Cortex of kidney (tissue), 1 donor: Measurements from ENCODE around the gene MAGI3.
"Not testable (repeated sequence)": the region's sequence is repeated elsewhere in the genome, so short reads cannot be mapped to it uniquely, and the experiment has no call there.

ENCODE experiments used
- DNase-seq: peaks from one replicate; lab custom pipeline; 2025; lab: John Stamatoyannopoulos, UW

Gene MAGI3

DNA sequence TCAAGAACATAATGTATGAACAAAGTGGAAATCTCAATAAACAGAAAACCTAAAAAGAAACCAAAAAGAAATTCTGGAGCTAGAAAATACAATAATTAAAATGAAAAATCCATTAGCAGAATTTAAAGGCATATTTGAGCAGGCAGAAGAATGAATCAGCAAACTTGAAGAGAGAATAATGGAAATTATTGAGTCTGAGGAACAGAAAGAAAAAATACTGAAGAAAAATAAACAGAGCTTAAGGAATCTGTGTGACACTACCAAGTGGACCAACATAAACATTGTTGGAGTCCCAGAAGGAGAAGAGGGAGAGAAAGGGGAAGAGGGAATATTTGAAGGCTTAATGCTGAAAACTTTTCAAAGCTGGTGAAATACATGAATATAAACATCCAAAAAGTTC lies 54.5 kb downstream of the MAGI3 start:
- DNase-seq = no peak

DNA sequence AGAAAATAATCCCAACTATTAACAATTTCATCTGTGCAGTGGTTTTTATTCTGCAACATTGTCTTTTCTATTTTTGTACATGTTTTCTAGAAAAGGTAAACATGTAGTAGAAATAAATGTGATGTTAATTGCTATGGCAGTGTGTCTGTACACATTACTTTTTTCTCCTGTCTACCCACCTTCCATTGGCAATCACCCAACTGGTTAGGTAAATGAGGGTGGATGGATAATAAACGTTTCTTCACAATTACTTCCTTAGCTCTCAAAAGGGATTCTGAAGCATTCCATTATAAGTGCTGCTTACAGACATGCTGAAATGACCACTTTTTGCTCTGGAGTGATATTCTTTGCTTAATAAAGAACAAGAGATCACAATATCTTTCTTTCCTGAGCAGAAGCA lies 61.4 kb downstream of the MAGI3 start:
- DNase-seq = no peak

DNA sequence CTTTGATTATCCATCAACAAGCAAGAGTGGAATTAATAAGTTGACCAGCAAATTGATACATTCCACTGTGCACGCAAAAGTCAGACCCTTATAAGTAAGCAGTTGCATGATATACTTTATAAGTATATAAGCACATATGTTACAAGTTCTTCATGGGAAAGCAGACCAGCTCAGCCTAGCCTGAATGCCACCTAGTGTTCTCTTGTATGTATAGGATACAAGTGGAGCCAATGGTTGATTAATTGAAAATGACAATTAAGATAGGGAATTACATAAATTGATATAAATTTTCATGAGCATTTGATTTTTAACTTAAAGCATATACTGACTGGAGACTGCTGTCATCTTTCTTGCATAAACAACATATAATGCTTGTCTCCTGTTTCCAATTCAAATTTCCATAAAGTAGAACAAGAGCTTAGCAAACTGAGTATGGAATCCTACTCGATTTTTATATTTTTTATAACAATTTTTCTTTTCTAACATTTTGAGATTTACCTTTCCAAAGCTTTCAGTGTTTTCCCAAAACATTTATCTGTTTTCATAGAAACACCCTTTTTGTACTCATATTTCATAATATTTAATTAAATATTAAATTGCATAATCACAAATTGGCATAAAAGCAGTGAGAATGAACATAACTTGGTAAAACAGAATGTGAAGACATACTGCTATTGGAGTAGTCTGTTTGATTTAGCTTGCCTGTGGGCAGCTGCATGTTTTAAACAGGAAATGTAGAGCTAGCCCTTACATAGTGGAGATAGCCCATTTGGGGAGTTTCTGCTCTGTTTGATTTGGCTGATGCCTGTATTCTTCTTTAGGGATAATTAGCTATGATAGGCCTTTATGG lies 62.8 kb downstream of the MAGI3 start:
- no peak for DNase-seq

DNA sequence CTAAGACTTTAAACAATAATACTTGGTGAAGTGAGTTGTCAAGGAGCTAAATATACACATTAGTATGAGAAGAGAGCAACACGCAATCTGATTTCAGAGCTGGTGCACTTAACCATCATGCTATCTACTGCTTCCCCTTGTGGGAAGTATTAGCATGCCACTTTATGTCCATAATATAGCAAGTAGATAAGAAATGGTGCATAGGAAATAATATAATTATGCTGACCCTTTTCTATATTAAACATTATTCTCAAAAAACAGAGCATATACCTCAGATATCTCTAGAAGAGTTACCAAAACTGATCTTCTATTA lies 63.4 kb downstream of the MAGI3 start:
- no peak for DNase-seq

DNA sequence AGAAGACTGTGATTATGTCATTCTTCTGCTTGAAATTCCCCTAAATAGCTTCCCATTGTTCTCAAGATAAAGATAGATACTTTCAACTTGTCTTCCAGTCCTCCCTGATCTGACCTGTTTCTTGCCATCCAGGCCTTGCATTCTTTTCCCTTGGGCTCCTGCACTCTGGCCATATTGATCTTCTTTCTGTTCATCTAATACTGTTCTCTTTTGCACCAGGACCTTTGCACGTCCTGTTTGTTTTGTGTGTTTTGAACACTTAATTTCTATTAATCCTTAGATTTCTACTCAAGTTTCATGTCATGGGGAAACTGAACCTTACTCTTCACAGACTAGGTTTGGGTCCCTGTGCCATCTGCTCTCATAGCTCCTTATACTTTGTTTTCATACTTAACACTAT lies 65.1 kb downstream of the MAGI3 start:
- no peak for DNase-seq

DNA sequence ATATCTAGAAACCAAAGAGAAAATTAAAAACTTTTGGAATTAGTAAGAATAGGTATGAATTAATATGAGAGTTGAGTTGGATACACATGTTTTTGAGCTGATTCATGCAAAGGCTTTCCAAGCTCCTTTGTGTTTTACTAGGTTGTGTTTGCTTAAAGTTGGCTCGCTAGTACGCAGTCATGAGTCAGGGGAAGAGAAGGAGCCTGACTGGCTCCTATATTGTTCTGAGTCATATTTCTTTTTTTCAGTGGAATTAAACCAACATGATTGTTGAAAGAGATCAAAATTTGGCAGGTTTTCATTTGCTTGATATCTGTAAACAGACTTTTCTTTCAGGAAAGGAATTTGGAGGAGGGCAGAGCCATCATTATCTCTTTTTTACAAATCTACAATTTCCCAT lies 66.7 kb downstream of the MAGI3 start:
- no peak for DNase-seq

DNA sequence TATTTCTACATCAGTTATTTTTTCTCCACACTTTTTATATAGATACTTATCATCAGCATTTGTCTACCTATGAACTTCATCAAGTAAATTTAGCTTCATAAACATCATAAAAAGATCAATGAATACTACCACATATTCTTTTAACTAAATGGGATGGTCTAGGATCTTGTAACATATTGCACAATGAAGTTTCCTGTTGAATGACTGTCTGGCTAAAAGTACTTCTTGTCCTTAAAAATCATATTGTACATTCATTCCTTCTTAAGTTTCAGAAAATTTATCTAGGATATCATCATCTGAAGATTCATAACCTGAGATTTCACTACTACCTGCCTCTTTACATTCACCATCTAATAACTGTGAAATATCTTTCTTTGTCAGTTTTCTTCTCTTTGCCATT lies 69.0 kb downstream of the MAGI3 start:
- DNase-seq = no peak

DNA sequence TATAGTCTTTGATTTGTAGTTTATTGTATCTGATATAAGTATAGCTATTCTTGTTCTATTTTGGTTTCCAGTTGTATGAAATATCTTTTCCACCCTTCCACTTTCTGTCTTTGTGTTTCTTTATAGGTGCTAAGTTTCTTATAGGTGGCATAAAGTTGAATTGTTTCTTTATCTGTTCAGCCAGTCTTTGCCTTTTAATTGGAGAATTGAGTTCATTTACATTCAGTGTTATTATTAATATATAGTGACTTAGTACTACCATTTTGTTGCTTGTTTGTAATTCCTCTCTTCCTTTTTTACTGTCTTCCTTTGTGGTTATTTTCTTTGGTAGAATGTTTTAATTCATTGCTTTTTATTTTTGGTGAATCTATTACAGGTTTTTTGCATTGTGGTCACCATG lies 77.7 kb downstream of the MAGI3 start:
- no peak for DNase-seq

DNA sequence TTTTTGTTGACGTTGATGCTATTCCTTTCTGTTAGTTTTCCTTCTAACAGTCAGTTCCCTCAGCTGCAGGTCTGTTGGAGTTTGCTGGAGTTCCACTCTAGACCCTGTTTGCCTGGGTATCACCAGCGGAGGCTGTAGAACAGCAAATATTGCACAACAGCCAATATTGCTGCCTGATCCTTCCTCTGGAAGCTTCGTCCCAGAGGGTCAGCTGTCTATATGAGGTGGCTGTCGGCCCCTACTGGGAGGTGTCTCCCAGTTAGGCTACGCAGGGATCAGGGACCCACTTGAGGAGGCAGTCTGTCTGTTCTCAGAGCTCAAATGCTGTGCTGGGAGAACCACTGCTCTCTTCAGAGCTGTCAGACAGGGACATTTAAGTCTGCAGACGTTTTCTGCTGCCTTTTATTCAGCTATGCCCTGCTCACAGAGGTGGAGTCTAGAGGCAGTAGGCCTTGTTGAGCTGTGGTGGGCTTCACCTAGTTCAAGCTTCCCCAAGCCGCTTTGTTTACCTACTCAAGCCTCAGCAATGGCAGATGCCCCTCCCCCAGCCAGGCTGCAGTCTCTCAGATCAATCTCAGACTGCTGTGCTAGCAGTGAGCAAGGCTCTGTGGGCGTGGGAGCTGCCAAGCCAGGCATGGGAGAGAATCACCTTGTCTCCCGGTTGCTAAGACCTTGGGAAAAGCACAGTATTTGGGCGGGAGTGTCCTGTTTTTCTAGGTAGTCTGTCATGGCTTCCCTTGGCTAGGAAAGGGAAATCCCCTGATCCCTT lies 88.3 kb downstream of the MAGI3 start:
- not testable (repeated sequence) for DNase-seq

DNA sequence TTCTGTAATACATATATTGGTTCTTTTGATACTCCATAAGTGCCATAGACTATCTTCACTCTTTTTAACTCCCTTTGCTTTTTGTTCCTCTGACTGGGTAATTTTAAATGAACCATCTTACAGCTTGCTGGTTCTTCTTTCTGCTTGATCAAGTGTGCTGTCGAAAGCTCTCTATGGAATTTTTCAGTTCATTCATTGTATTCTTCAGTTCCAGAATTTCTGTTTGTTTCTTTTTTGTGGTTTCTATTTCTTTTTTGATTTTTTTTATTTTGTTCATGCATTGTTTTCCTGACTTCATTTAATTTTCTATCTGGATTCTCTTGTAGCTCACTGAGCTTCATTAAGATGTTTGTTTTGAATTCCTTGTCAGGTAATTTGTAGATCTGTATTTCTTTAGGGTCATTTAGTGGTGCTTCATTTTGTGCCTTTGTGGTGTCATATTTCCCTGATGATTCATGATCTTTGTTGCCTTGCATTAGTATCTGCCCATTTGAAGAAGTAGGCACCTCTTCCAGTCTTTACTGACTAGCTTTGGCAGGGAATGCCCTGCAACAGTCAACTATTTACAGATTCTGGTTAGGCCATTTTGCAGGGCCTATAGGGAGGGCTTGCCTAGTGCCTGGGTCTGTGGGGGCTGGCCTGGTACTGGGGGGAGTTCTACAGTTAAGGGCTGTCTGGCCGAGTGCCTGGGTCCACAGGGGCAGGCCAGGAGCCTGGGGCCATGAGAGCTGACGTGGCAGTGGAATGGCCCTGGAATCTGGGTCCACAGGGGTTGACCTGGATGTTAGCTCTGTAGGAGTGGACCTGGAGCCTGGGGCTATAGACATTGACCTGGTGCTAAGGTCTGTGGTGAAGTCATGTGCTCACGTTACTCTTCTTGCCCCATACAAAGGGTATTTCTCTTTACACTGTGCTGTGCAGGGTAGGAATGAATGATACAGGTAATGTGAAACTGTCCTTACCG lies 89.7 kb downstream of the MAGI3 start:
- no peak for DNase-seq

DNA sequence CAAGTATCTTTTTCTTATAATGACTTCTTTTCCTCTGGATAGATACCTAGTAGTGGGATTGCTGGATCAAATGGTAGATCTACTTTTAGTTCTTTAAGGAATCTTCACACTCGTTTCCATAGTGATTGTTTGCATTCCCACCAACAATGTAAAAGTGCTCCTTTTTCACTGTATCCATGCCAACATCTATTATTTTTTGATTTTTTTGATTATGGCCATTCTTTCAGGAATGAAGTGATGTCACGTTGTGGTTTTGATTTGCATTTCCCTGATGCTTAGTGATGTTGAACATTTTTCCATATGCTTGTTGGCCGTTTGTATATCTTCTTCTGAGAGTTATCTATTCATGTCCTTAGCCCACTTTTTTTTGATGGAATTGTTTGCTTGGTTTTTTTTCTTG lies 94.8 kb downstream of the MAGI3 start:
- DNase-seq = not testable (repeated sequence)

DNA sequence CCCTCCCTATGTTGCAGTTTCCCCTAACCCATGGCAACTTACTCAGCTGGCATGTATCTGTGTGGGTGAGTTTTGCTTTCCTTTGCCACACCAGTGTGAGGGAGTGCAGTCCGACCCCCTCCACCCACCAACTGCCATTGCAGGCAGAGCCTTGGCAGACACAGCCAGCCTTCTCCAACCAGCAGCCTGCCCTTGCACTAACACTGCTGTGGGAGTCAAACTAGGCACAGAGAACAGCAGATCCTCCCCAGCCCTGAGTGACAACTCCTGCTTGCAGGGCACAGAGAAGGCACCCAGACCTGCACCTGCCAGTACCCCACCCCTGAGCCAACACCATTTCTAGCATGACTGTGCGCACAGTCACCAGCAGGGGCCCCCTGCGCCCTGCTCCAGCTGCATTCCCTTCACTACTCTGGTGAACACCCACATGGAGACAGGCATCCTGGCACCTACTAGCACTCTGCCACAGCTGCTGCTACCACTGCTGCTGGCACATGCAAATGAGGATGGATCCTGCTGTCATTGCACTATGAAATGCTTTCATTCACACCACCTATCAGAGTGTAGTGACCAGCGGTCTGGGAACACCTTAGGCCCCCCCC lies 98.4 kb downstream of the MAGI3 start:
- DNase-seq = no peak

DNA sequence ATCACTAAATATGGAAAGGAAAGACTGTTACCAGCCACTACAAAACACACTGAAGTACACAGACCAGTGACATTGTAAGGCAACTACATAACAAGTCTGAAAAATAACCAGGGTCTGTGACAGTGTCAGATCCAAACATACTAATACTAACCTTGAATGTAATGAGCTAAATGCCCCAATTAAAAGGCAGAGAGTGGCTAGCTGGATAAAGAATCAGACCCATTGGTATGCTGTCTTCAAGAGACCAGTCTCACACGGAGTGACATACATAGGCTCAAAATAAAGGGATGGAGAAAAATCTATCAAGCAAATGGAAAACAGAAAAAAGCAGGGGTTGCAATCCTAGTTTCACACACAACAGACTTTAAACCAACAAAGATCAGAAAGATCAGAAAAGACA lies 100.1 kb downstream of the MAGI3 start:
- no peak for DNase-seq

DNA sequence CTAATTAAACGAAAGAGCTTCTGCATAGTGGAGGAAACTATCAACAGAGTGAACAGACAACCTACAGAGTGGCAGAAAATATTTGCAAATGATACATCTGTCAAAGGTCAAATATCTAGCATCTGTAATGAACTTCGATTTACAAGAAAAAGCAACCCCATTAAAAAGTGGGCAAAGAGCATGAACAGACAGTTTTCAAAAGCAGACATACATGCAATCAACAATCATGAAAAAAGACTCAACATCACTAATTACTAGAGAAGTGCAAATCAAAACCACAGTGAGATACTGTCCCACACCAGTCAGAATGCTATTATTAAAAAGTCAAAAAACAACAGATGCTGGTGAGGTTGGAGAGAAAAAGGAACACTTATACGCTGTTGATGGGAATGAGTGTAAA lies 103.2 kb downstream of the MAGI3 start:
- no peak for DNase-seq

DNA sequence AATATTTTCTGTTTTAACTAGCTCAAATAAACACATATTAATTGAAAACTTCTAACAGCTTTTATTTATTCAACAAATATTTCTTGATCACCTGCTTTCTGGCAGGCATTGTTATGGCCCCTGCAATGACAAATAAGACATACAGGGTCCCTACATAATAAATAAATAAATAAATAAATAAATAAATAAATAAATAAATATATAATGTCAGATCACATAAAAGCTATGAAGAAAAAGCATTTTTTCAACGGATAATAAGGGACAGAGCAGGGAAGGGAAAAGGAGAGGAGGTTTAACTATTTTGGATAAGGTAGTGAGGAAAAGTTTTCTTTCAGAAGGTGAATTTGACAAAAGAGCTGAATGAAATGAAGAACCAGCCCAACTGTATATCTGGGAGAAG lies 115.0 kb downstream of the MAGI3 start:
- DNase-seq = no peak

DNA sequence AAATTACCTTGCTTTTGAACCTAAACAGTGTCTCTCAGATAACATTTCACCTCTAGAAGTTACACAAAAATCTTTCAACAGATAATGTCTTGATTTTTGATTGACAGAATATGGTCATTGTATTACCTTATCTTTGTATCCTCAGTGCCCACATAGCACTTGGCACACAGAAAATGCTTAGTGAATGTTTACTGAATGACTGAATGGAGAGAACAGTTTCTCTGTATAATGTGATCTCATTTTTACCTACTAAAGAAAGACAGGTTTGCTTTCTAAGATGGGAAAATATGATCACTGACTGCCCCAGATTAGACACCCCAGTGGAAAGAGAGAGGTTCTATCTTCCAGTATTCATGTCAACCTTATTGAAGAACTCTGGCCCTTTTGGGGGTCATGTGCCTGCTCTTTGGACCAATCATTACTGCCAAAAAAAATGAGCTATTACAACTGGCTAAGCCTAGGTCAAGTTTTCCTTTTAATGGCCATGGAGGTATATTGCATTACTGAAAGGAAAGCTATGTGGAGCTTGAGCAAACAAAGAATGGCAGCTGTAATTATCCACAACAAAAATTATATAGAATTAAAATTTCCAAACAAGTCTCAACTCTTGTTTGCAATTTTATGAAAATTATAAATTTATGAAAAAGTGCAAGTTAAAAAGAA lies 117.4 kb downstream of the MAGI3 start:
- DNase-seq = no peak

DNA sequence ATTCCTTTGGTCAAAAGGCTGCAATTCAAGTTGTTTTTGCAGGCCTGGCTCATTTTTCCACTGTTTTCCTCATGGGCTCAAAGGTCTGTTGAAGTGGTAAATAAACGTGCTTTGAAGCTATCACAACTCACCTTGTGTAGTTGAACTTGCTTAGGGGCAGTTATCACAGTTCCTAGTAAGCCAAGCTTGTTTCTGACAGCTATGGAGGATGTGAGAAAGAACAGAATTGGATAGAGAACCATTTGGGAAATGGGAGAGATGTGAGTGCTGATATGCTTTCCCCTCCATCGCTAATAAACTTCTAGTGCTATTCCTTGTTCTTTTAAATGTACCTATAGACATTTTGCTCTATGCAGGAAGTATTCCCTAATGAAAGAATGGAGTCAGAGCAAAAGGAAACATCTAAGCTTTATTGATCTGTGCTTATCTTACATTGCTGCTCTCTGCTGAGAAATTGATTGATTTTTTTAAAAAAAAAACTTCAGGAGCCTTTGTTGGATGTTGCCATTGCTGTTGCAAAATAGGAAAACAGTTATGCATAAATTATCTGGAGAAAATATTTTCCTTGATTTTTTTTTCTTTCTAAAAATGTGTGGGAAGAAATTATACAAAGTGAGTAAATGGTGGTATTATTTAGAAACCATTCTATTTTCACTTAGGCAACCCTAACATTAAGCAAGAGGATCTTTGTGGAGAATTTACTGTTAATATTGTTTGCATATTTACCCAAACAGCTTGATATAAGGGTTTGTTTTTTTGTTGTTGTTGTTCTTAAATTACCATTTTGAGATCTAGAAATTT lies 118.2 kb downstream of the MAGI3 start:
- no peak for DNase-seq

DNA sequence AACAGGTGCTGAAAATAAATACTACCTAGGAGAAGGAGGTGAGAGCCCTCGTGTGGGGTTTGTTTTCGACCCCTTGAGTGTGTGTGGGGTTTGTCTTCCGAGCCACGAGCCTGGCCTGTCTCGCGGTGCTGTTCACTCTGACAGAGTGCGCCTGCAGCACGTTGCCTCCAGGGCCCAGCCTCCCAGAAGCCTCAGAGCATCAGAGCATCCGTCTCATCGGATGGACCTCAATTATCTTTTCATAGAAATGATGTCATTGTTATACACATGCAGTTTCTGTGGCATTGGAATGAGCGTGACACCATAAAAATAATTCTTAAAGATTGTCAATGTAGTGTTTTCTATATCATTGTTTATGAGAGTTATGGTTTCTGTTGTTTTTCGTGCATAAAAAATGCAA lies 119.5 kb downstream of the MAGI3 start:
- not testable (repeated sequence) for DNase-seq

DNA sequence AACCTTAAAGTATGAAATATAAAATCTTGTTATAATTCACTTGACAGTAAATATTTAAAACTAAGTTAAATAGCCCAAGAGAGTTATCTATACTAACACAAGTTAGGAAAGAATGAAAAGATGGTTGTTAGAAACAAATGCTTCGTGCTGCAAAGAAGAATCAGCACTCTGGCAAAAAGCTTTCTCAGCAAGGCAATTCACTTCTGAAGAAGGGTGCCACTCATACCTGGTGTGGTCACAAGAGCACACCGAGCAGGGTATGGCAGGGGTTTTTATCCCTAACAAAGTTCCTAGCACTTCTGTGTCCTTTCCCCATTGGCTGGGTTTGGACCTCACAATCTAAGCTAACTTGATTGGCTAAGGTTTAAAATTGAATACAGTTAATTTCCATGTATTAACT lies 121.0 kb downstream of the MAGI3 start:
- DNase-seq = no peak

DNA sequence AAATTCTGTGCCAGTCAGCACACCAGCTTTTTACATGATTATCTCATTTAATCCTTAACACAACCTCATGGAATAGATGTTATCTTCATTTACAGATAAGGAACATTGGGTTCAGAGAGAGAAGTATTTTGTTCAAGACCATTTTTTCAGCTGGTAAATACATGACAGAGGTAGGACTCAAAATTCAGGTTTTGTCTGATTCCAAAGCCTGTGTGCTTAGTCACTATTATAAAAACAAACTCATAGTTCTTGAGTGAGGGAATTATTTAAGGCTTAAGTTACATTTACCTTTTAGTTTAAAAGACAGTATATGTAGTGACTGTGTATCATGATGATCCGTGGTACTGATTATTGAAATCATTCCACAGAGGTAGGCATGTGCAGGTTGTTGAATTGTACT lies 125.2 kb downstream of the MAGI3 start:
- DNase-seq = no peak

DNA sequence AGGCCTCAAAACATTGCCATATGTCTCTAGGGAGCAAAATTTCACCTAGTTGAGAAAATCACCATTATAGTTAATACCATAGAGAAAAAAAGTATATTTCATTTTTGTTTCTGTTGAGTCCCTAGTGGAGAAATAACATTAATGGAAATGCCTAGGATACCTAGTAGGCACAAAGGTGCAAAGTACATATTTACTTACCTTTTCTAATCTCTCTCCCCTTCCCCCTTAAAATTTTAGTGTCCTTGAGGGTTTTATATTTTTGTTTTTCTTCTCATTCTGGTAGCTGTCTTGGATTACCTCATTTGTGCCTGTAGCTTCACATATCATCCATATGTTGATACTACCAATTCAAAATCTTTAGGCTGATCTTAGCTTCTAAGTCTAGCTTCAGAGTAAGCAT lies 127.0 kb downstream of the MAGI3 start:
- no peak for DNase-seq
